ENCODE data around the gene VSIG10L2.
"Not testable (repeated sequence)": the region's sequence is repeated elsewhere in the genome, so short reads cannot be mapped to it uniquely, and the experiment has no call there.

VSIG10L2 gene

GRCh38 chr11:125903711-125904659 is 41.9 kb upstream of the VSIG10L2 start, which contains the start of gene DDX25:
TSS of gene DDX25 (plus strand) at chr11:125904508. CDS start at chr11:125904518, 10 bp downstream.
- Histone ChIP-seq H3K4me3 (ENCODE audit: severe bottlenecking) (no peak within 1 kb of the TSS), H3K4me1 (ENCODE audit: insufficient read depth, poor library complexity, severe bottlenecking) (no peaks in the 10 kb centered on the region), H3K27me3 (ENCODE audit: insufficient read depth, poor library complexity, severe bottlenecking) (peaks cover 28% of the 10 kb centered on the region), H3K9me3 (ENCODE audit: severe bottlenecking) (no peaks in the 10 kb centered on the region), H3K27ac (ENCODE audit: poor library complexity, severe bottlenecking) (no peak within 1 kb of the TSS), H3K36me3 (ENCODE audit: low read depth) (peaks cover 16% of the 10 kb centered on the region)
- DNase-seq (ENCODE audit: low spot score): no peak
- TF ChIP-seq CTCF (IDR thresholded peaks at IDR 0.05; ENCODE audit: poor library complexity, severe bottlenecking): no peak
- no peak for ATAC-seq (ENCODE audit: low read depth)

DNA sequence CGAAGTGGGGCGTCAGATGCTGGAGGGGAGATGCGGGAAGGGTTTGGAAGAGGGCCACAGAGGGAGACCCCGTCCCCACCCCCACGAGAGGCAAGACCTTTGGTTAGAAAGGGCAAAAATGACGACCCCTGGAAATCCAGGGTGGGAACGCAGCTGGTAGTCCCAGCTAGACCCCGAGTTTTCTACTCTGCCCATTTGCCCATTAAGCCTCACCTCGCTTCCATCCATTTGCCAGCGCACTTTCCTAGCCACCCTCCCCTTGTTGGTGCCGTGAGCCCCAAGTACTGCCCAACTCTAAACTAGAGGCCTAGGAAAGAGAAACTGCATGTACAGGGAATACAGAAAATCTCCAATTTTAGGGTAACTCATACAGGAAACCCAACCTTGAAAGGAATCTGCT is 41.2 kb upstream of the VSIG10L2 start:
- ATAC-seq (ENCODE audit: low read depth): no peak
- H3K4me3 ChIP-seq (ENCODE audit: severe bottlenecking): no peak overlapping the region

GRCh38 chr11:125910226-125910849 is 35.5 kb upstream of the VSIG10L2 start:
- Histone ChIP-seq H3K9me3 (ENCODE audit: severe bottlenecking) (no peaks in the 10 kb centered on the region), H3K36me3 (ENCODE audit: low read depth) (no peaks in the 10 kb centered on the region), H3K4me1 (ENCODE audit: insufficient read depth, poor library complexity, severe bottlenecking) (no peaks in the 10 kb centered on the region), H3K27ac (ENCODE audit: poor library complexity, severe bottlenecking) (no peak overlapping the region), H3K4me3 (ENCODE audit: severe bottlenecking) (no peak overlapping the region), H3K27me3 (ENCODE audit: insufficient read depth, poor library complexity, severe bottlenecking) (peaks cover 8% of the 10 kb centered on the region)
- TF ChIP-seq CTCF (IDR thresholded peaks at IDR 0.05; ENCODE audit: poor library complexity, severe bottlenecking): no peak
- no peak for ATAC-seq (ENCODE audit: low read depth)
- DNase-seq (ENCODE audit: low spot score): no peak

More for the DNA sequence above, 41.2 kb upstream of the VSIG10L2 start:
- no peak for DNase-seq (ENCODE audit: low spot score)
- Histone ChIP-seq H3K27me3 (ENCODE audit: insufficient read depth, poor library complexity, severe bottlenecking) (peaks cover 28% of the 10 kb centered on the region), H3K9me3 (ENCODE audit: severe bottlenecking) (no peaks in the 10 kb centered on the region), H3K27ac (ENCODE audit: poor library complexity, severe bottlenecking) (no peak overlapping the region), H3K36me3 (ENCODE audit: low read depth) (peaks cover 9% of the 10 kb centered on the region), H3K4me1 (ENCODE audit: insufficient read depth, poor library complexity, severe bottlenecking) (no peaks in the 10 kb centered on the region)
- no peak for TF ChIP-seq CTCF (IDR thresholded peaks at IDR 0.05; ENCODE audit: poor library complexity, severe bottlenecking)

DNA sequence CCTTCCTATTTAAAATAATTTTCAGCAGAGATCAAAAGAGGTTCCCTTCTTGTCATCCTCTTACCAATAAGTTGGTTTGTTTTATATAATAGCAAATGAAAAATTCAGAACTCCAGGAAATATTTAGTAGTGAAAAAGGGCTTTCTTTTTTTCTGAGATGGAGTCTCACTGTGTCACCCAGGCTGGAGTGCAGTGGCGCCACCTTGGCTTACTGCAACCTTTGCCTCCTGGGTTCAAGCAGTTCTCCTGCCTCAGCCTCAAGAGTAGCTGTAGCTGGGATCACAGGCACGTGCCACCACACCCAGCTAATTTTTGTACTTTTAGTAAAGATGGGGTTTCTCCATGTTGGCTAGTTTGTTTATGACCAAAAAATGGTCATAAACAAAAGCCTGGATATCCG is 31.2 kb upstream of the VSIG10L2 start:
- H3K9me3 ChIP-seq (ENCODE audit: severe bottlenecking); ATAC-seq (ENCODE audit: low read depth); H3K4me3 ChIP-seq (ENCODE audit: severe bottlenecking); H3K27me3 ChIP-seq (ENCODE audit: insufficient read depth, poor library complexity, severe bottlenecking); H3K4me1 ChIP-seq (ENCODE audit: insufficient read depth, poor library complexity, severe bottlenecking); H3K36me3 ChIP-seq (ENCODE audit: low read depth); H3K27ac ChIP-seq (ENCODE audit: poor library complexity, severe bottlenecking); DNase-seq (ENCODE audit: low spot score): not testable (repeated sequence)

GRCh38 chr11:125916683-125917347 is 29.0 kb upstream of the VSIG10L2 start:
- Histone ChIP-seq H3K27ac (ENCODE audit: poor library complexity, severe bottlenecking) (no peak overlapping the region), H3K4me1 (ENCODE audit: insufficient read depth, poor library complexity, severe bottlenecking) (no peaks in the 10 kb centered on the region), H3K27me3 (ENCODE audit: insufficient read depth, poor library complexity, severe bottlenecking) (no peaks in the 10 kb centered on the region), H3K36me3 (ENCODE audit: low read depth) (no peaks in the 10 kb centered on the region), H3K9me3 (ENCODE audit: severe bottlenecking) (no peaks in the 10 kb centered on the region), H3K4me3 (ENCODE audit: severe bottlenecking) (no peak overlapping the region)
- no peak for TF ChIP-seq CTCF (IDR thresholded peaks at IDR 0.05; ENCODE audit: poor library complexity, severe bottlenecking)
- no peak for ATAC-seq (ENCODE audit: low read depth)
- DNase-seq (ENCODE audit: low spot score): no peak
